Measurements from ENCODE around the gene AKAP7.

DNA sequence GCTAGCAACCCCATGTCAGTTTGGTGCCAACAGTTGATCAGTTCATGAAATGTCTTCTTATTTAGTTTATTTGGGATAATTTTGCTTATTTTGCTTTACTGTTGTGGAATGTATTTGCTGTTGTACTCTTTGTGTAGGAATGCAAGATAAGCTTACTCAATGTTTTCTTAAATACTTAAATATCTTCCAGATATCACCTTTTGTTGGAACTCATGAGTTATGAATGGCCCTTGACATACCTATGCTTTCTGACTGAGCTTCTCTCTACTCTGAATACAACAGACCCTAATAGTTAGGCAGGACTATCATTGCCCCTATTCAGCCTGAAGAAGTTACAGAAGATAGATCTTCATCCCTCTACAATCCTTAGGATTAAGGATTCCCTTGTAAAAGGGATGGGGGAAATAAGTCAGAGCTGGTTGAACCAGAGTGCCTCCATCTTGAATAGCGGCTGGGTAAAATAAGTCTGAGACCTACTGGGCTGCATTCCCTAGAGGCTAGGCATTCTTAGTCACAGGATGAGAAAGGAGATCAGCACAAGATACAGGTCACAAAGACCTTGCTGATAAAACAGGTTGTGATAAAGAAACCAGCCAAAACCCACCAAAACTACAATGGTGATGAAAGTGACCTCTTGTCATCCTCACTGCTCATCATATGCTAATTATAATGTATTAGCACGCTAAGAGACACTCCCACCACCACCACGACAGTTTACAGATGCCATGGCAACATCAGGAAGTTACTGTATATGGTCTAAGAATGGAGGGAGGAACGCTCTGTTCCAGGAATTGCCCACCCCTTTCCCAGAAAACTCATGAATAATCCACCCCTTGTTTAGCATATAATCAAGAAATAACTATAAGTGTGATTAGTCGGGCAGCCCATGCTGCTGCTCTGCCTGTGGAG, 196.9 kb downstream of the AKAP7 start:
- TF ChIP-seq, protein P1, sequence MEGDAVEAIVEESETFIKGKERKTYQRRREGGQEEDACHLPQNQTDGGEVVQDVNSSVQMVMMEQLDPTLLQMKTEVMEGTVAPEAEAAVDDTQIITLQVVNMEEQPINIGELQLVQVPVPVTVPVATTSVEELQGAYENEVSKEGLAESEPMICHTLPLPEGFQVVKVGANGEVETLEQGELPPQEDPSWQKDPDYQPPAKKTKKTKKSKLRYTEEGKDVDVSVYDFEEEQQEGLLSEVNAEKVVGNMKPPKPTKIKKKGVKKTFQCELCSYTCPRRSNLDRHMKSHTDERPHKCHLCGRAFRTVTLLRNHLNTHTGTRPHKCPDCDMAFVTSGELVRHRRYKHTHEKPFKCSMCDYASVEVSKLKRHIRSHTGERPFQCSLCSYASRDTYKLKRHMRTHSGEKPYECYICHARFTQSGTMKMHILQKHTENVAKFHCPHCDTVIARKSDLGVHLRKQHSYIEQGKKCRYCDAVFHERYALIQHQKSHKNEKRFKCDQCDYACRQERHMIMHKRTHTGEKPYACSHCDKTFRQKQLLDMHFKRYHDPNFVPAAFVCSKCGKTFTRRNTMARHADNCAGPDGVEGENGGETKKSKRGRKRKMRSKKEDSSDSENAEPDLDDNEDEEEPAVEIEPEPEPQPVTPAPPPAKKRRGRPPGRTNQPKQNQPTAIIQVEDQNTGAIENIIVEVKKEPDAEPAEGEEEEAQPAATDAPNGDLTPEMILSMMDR (IDR thresholded peaks at IDR 0.05): no peak
- TF ChIP-seq POLR2A (IDR thresholded peaks at IDR 0.05): no peak

Measured in esophagus squamous epithelium (tissue), 4 donors.